Measurements from ENCODE around the gene KCNC4. TPM values are rescaled to one million over a fixed set of nuclear protein-coding genes. Genes with fewer than 3 reads are reported as not detected.

The KCNC4 gene
- total RNA-seq, 1 experiment from 2014 or later = 8.9 TPM

DNA sequence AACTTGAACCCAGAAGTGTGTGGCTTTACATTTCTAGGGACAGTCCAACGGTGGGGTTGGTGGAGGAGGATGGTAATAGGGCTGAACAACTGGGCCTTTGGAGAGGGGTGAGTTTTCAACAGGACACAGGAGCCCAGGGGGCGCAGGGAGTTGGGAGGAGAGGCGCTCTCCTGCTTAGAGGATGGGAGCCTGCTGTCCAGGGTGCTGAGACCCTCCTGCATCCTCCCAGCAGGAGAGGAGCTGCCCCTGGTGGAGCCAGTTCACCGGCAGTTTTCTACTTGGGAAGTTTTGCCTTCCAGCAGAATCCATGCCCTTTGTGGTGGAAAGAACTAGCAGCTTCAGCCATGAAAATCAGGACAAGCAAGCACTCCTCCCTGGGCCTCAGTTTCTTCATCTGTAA lies 8.6 kb downstream of the KCNC4 start:
- peak overlapping the region in 1 of 3 experiments; percentile 31; a peak in 1 of 7 replicates for H3K27ac Mint-ChIP-seq
- H3K4me1 Mint-ChIP-seq = peaks cover 12 to 23% of the 10 kb centered on the region in 2 experiments
- Histone ChIP-seq H3T11ph (ENCODE audit: low read length) (no peak overlapping the region), H4K8ac (replicated peaks; ENCODE audit: insufficient read length, low read depth, low read length) (no peak overlapping the region), H2BK15ac (ENCODE audit: low read depth, low read length) (no peak overlapping the region), H3K4me1 (ENCODE audit: insufficient read depth, low read length) (no peaks in the 10 kb centered on the region), H2BK5ac (ENCODE audit: insufficient read length, low read length) (no peak overlapping the region), H3K27ac (ENCODE audit: insufficient read length, low read depth, low read length) (no peak overlapping the region), H2BK20ac (ENCODE audit: low read depth, low read length, poor library complexity, severe bottlenecking) (no peak overlapping the region), H2AK5ac (ENCODE audit: insufficient read length, low read length) (no peak overlapping the region), H2BK12ac (ENCODE audit: insufficient read length, low read depth, low read length) (no peak overlapping the region), H3K4ac (ENCODE audit: low read depth, low read length) (no peak overlapping the region), H4K5ac (ENCODE audit: insufficient read length, low read depth, low read length) (no peak overlapping the region), H3K18ac (ENCODE audit: insufficient read length, low read depth, low read length) (no peak overlapping the region), H3K27me3 (ENCODE audit: insufficient read depth, low read length) (no peaks in the 10 kb centered on the region; the same call in 1 of the 2 replicates), H4K91ac (ENCODE audit: insufficient read length, low read depth, low read length) (no peak overlapping the region), H3K23me2 (ENCODE audit: insufficient read length, low read depth, low read length, poor library complexity, severe bottlenecking) (no peaks in the 10 kb centered on the region), H2AFZ (ENCODE audit: low read length) (no peak overlapping the region), H3K14ac (ENCODE audit: insufficient read depth, low read length) (no peak overlapping the region), H3K79me1 (ENCODE audit: insufficient read depth, low read depth, low read length, poor library complexity, severe bottlenecking) (no peaks in the 10 kb centered on the region), H3K56ac (ENCODE audit: insufficient read length, low read depth, low read length) (no peak overlapping the region), H3K23ac (ENCODE audit: insufficient read length, low read depth, low read length) (no peak overlapping the region), H3K4me2 (ENCODE audit: insufficient read depth, insufficient read length, low read length) (no peak overlapping the region), H4K20me1 (ENCODE audit: control insufficient read depth, insufficient read depth, insufficient read length) (no peaks in the 10 kb centered on the region), H3K79me2 (ENCODE audit: insufficient read depth, low read length) (no peaks in the 10 kb centered on the region), H2BK120ac (ENCODE audit: low read depth, low read length, poor library complexity, severe bottlenecking) (no peak overlapping the region), H3K9ac (ENCODE audit: extremely low read depth, insufficient read length, low read length) (no peak overlapping the region), H3K9me3 (ENCODE audit: control insufficient read depth, low read depth, low read length) (no peaks in the 10 kb centered on the region)
- peaks cover 2% of the 10 kb centered on the region; the same call in 1 of the 2 replicates for H3K27me3 Mint-ChIP-seq (ENCODE audit: low read depth)
- H3K9me3 Mint-ChIP-seq = no peaks in the 10 kb centered on the region
- H3K4me3 Mint-ChIP-seq = no peak overlapping the region
- H3K36me3 Mint-ChIP-seq (ENCODE audit: insufficient read depth in 1 of 3, low read depth in 3 of 3) = peaks cover 0 to 13% (median 11%) of the 10 kb centered on the region in 3 experiments; a peak in 5 of 7 replicates
- WGBS (ENCODE audit: extremely low coverage, insufficient read length, low lambda C conversion rate) = no CpG with 5 or more reads among the region's 4 CpGs
- DNase-seq = no peak
- TF ChIP-seq, protein P1, sequence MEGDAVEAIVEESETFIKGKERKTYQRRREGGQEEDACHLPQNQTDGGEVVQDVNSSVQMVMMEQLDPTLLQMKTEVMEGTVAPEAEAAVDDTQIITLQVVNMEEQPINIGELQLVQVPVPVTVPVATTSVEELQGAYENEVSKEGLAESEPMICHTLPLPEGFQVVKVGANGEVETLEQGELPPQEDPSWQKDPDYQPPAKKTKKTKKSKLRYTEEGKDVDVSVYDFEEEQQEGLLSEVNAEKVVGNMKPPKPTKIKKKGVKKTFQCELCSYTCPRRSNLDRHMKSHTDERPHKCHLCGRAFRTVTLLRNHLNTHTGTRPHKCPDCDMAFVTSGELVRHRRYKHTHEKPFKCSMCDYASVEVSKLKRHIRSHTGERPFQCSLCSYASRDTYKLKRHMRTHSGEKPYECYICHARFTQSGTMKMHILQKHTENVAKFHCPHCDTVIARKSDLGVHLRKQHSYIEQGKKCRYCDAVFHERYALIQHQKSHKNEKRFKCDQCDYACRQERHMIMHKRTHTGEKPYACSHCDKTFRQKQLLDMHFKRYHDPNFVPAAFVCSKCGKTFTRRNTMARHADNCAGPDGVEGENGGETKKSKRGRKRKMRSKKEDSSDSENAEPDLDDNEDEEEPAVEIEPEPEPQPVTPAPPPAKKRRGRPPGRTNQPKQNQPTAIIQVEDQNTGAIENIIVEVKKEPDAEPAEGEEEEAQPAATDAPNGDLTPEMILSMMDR (conservative IDR thresholded peaks at IDR 0.05) = no peak

Measured in H9 (cell line).